K562 (cell line): ENCODE results near the gene LSS. TPM values are rescaled to one million over a fixed set of nuclear protein-coding genes. Genes with fewer than 3 reads are reported as not detected.
A peak's percentile ranks its signal among the peaks of the same experiment; 100 is the strongest.

Experiments used
- ARID2 ChIP-seq: fragments of 450-650 bp; IDR thresholded peaks from 2 replicates; pipeline ENCODE4 v1.6.1; 2017; ENCODE audit warnings: antibody characterized with exemption, mild to moderate bottlenecking
- E4F1 ChIP-seq: fragments of 250-450 bp; sonication (Bioruptor Pico); IDR thresholded peaks from 2 replicates; pipeline ENCODE4 v1.5.0; 2021; ENCODE audit warnings: mild to moderate bottlenecking, borderline replicate concordance
- ETS2 ChIP-seq: IDR thresholded peaks from 2 replicates; pipeline ENCODE4 v1.6.1; 2016; ENCODE audit warnings: borderline replicate concordance, missing genetic modification characterization, mild to moderate bottlenecking, moderate library complexity, missing compliant biosample characterization; ENCODE audit not compliant: poor library complexity, severe bottlenecking
- FOSL1 ChIP-seq: fragments of 200-800 bp; sonication (Bioruptor generic); conservative IDR thresholded peaks from 2 replicates; pipeline ENCODE4 v1.6.1; 2016; ENCODE audit warnings: missing genetic modification characterization, missing compliant biosample characterization
- GTF2A2 ChIP-seq: IDR thresholded peaks from 2 replicates; pipeline ENCODE4 v1.6.1; 2016; ENCODE audit warnings: mild to moderate bottlenecking, missing genetic modification characterization, missing compliant biosample characterization
- KLF10 ChIP-seq: fragments of 250-450 bp; sonication (Bioruptor Pico); IDR thresholded peaks from 2 replicates; pipeline ENCODE4 v1.6.1; 2021; ENCODE audit warnings: matching md5 sums
- MEF2D ChIP-seq: conservative IDR thresholded peaks from 2 replicates; pipeline ENCODE4 v1.6.1; 2016; ENCODE audit warnings: low read depth, missing genetic modification characterization, missing compliant biosample characterization
- MEIS2 ChIP-seq: fragments of 450-650 bp; IDR thresholded peaks from 2 replicates; pipeline ENCODE4 v1.6.1; 2014; ENCODE audit warnings: mild to moderate bottlenecking; ENCODE audit not compliant: partially characterized antibody
- MYC ChIP-seq, 2 experiments: fragments of 250-450 bp in 1 of 2; sonication (Bioruptor Pico) in 1 of 2; IDR thresholded peaks; 2 replicates each; pipeline versions ENCODE4 v1.5.1 to v1.6.1; 2012 to 2021; ENCODE audit warnings: low read depth in 2 of 2, borderline replicate concordance in 1 of 2, improper control_type of control experiment in 1 of 2, low read length in 1 of 2, mild to moderate bottlenecking in 1 of 2, moderate library complexity in 1 of 2
- NBN ChIP-seq: fragments of 450-650 bp; IDR thresholded peaks from 2 replicates; pipeline ENCODE4 v1.6.1; 2016; ENCODE audit warnings: low read depth, mild to moderate bottlenecking
- NFXL1 ChIP-seq: fragments of 450-650 bp; formaldehyde crosslinking; IDR thresholded peaks from 2 replicates; pipeline ENCODE4 v1.4.0; 2021; ENCODE audit warnings: mild to moderate bottlenecking
- PHB ChIP-seq: fragments of 250-450 bp; sonication (Bioruptor Pico); IDR thresholded peaks from 2 replicates; pipeline ENCODE4 v1.5.0; 2021
- PHTF2 ChIP-seq: fragments of 250-450 bp; sonication (Bioruptor Pico); IDR thresholded peaks from 2 replicates; pipeline ENCODE4 v1.5.0; 2021; ENCODE audit warnings: mild to moderate bottlenecking
- POLR2B ChIP-seq: fragments of 450-650 bp; IDR thresholded peaks from 2 replicates; pipeline ENCODE4 v1.6.1; 2018; ENCODE audit warnings: low read depth; ENCODE audit not compliant: partially characterized antibody
- PREB ChIP-seq: sonication (generic); formaldehyde crosslinking; IDR thresholded peaks from 2 replicates; pipeline ENCODE4 v1.8.1; 2023; ENCODE audit warnings: mild to moderate bottlenecking, missing genetic modification reagents
- SMAD1 ChIP-seq: fragments of 150-350 bp; IDR thresholded peaks from 2 replicates; pipeline ENCODE4 v1.6.1; 2014; ENCODE audit warnings: low read length, low read depth; ENCODE audit not compliant: partially characterized antibody
- SMAD4 ChIP-seq: fragments of 250-450 bp; sonication (Bioruptor Pico); conservative IDR thresholded peaks from 2 replicates; pipeline ENCODE4 v1.8.0; 2021; ENCODE audit warnings: inconsistent platforms, mild to moderate bottlenecking, moderate library complexity
- TARDBP ChIP-seq: fragments of 450-650 bp; IDR thresholded peaks from 2 replicates; pipeline ENCODE4 v1.6.1; 2016
- TSC22D4 ChIP-seq: fragments of 450-650 bp; IDR thresholded peaks from 2 replicates; pipeline ENCODE4 v1.6.1; 2016; ENCODE audit warnings: missing genetic modification characterization, missing biosample characterization, control low read depth
- ZBTB17 ChIP-seq: fragments of 450-650 bp; formaldehyde crosslinking; IDR thresholded peaks from 2 replicates; pipeline ENCODE4 v1.4.0; 2020; ENCODE audit warnings: mild to moderate bottlenecking
- ZBTB7A ChIP-seq: IDR thresholded peaks from 2 replicates; pipeline ENCODE4 v1.6.1; 2011; ENCODE audit warnings: low read depth, mild to moderate bottlenecking, low read length, moderate library complexity, borderline replicate concordance; ENCODE audit not compliant: control insufficient read depth
- ZFPM2 ChIP-seq: fragments of 250-450 bp; sonication (Bioruptor Pico); IDR thresholded peaks from 2 replicates; pipeline ENCODE4 v1.5.1; 2022; ENCODE audit warnings: mild to moderate bottlenecking
- ZFX ChIP-seq: sonication (generic); formaldehyde crosslinking; IDR thresholded peaks from 2 replicates; pipeline ENCODE4 v1.8.0; 2022; ENCODE audit warnings: mild to moderate bottlenecking, missing genetic modification reagents, moderate library complexity
- ZNF121 ChIP-seq: sonication (generic); formaldehyde crosslinking; conservative IDR thresholded peaks from 2 replicates; pipeline ENCODE4 v1.8.0; 2022; ENCODE audit warnings: missing genetic modification reagents
- ZNF143 ChIP-seq: sonication (generic); formaldehyde crosslinking; IDR thresholded peaks from 2 replicates; pipeline ENCODE4 v1.9.0; 2022; ENCODE audit warnings: mild to moderate bottlenecking, missing genetic modification reagents
- ZNF217 ChIP-seq: sonication (generic); formaldehyde crosslinking; IDR thresholded peaks from 2 replicates; pipeline ENCODE4 v1.8.0; 2022; ENCODE audit warnings: mild to moderate bottlenecking, missing genetic modification reagents
- ZZZ3 ChIP-seq: fragments of 450-650 bp; IDR thresholded peaks from 2 replicates; pipeline ENCODE4 v1.6.1; 2016; ENCODE audit warnings: antibody characterized with exemption, mild to moderate bottlenecking, moderate library complexity
- polyA plus RNA-seq, 8 experiments: library from polyadenylated mRNA; depleted of rRNA in 4 of 8; stranded (reverse) in 5 of 8; unstranded in 3 of 8; fragments of >200 nt; fragmentation: Nextera tagmentation in 2 of 8; fragmentation: Illumina TruSeq in 1 of 8; extraction: Ambion mirVana in 2 of 8; extraction: Trizol in 1 of 8; gene quantifications; 2 replicates each; pipeline versions ENCODE4 v1.2.1 to v1.2.3, GENCODE V29; 2011 to 2014; ENCODE audit warnings: inconsistent platforms in 1 of 8, missing spikeins in 1 of 8
- total RNA-seq, 7 experiments: library from RNA; depleted of rRNA in 6 of 7; stranded (reverse); fragments of >200 nt in 6 of 7; fragmentation: Illumina TruSeq in 2 of 7; extraction: Trizol in 2 of 7; gene quantifications; 2 replicates each; pipeline versions ENCODE4 v1.2.1 to v1.2.3, GENCODE V29; 2011 to 2021; ENCODE audit warnings: low replicate concordance in 1 of 7

The LSS gene
- total and polyA plus RNA-seq, 9 of the 15 experiments (the other 6 are each of a cell fraction or from before 2014, with no cell fraction given) = 2.2 to 89.5 (median 37.4) TPM

DNA sequence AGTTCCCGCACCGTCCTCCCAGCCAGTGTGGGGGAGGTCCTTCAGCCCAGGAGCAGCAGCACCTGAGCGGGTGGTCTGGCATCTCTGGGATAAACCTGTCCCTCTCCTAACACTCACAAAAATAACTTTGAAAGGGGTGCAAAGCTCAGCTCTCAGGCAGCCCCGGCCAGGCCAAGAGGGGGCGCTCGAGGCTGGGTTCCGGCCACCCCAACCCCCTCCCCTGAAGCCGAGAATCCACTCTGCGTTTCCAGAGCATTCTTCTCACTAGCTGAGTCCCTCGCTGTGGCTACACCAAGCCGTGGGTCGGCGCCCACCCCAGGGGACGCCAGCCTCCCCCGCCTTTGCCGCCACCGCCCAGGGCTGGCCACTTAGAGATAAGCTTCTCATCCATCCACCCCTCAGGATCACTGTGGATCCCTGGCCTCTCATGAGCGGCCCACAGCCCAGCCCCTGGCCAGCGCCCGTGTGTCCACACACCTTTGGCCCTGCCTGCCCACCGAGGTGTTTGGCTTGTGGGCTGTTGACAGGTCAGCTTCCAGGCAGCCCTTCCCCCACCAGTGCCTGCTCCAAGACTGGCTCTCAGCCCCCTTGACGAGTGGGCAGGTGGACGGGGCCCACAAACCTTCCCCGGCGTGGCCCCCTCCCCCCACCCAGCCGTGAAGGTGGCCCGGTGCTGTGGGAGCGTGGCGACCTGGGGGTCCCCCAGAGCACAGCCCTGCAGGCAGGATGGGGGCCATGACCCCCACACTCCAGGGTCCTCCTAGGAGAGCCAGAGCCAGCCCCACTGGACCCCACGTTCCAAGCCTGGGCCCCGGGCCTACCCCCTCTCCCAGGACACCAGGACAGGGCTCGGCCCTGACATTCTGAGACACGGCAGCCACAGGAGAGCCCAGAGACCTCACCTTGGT is 75.1 kb downstream of the LSS start (continued):
- TF ChIP-seq PHB (CRISPR knock-in tag) (no peak), TSC22D4 (tag) (no peak), GTF2A2 (no peak), ZBTB17 (CRISPR knock-in tag) (no peak), MEF2D (tag) (no peak), ZNF143 (no peak), NFXL1 (CRISPR knock-in tag) (no peak), ZBTB7A (peak; percentile 98), MYC (IDR thresholded peaks at IDR 0.05; ENCODE audit: low read depth, low read length) (0 out of 2 replicates have a peak, but pooled peaks have one; percentile 55), MYC (CRISPR knock-in tag; IDR thresholded peaks at IDR 0.05; ENCODE audit: borderline replicate concordance, low read depth) (no peak), ZNF217 (CRISPR knock-in tag) (no peak), FOSL1 (tag) (no peak), ZFX (CRISPR knock-in tag) (peak; percentile 82), MEIS2 (no peak), ZFPM2 (CRISPR knock-in tag) (no peak), SMAD1 (no peak), E4F1 (CRISPR knock-in tag) (no peak), POLR2B (no peak), PHTF2 (CRISPR knock-in tag) (no peak), ZNF121 (CRISPR knock-in tag) (no peak), ZZZ3 (no peak), ETS2 (tag) (no peak), TARDBP (peak; percentile 27; the same call in 1 of the 2 replicates), ARID2 (peak; percentile 57; the same call in 1 of the 2 replicates), NBN (no peak), SMAD4 (CRISPR knock-in tag) (peak; percentile 84), KLF10 (no peak), PREB (CRISPR knock-in tag) (no peak)
